GM08714 (cell line): ENCODE results near the gene LAMTOR4.
"Not testable (repeated sequence)": the region's sequence is repeated elsewhere in the genome, so short reads cannot be mapped to it uniquely, and the experiment has no call there.

Experiments
- H3K4me3 ChIP-seq: fragments of 200-500 bp; sonication (Bioruptor generic); 2 replicates; pipeline ENCODE4 v1.5.1; 2014; ENCODE audit warnings: mild to moderate bottlenecking, low read length, inconsistent platforms
- ZNF274 ChIP-seq: IDR thresholded peaks from 2 replicates; pipeline ENCODE4 v1.6.1; 2012; ENCODE audit warnings: mild to moderate bottlenecking, low read depth, low read length

Gene LAMTOR4

GRCh38 chr7:100115026-100115425 is 33.7 kb upstream of the LAMTOR4 start:
- H3K4me3 ChIP-seq, result no peak overlapping the region
- no peak for TF ChIP-seq ZNF274

- H3K4me3 ChIP-seq, result peak overlapping the region; percentile 68
- TF ChIP-seq ZNF274, result no peak
Measured at GRCh38 chr7:100118388-100119071, 30.2 kb upstream of the LAMTOR4 start.

- peak within 1 kb of the TSS; percentile 68 for H3K4me3 ChIP-seq
- no peak for TF ChIP-seq ZNF274
Measured at GRCh38 chr7:100119072-100119969, 29.4 kb upstream of the LAMTOR4 start, which contains the start of the genes CNPY4 and TAF6. TSS of gene CNPY4 (plus strand) at chr7:100119634. CDS start at chr7:100119745, 111 bp downstream. TSS of gene TAF6 (minus strand) at chr7:100119358. CDS start at chr7:100114209, 5,149 bp downstream.

GRCh38 chr7:100119970-100120732 is 28.6 kb upstream of the LAMTOR4 start:
- peak overlapping the region; percentile 68 for H3K4me3 ChIP-seq
- TF ChIP-seq ZNF274, result no peak

- peak overlapping the region; percentile 68; the same call in 1 of the 2 replicates for H3K4me3 ChIP-seq
Measured at GRCh38 chr7:100120733-100121036, 28.0 kb upstream of the LAMTOR4 start.

GRCh38 chr7:100122067-100122466 is 26.7 kb upstream of the LAMTOR4 start:
- no peak for TF ChIP-seq ZNF274
- H3K4me3 ChIP-seq, result no peak overlapping the region

More at GRCh38 chr7:100120733-100121036, 28.0 kb upstream of the LAMTOR4 start:
- TF ChIP-seq ZNF274, result no peak

- TF ChIP-seq ZNF274, result no peak
- no peak overlapping the region for H3K4me3 ChIP-seq
Measured at GRCh38 chr7:100122568-100122967, 26.1 kb upstream of the LAMTOR4 start.

- no peak for TF ChIP-seq ZNF274
- H3K4me3 ChIP-seq, result no peak overlapping the region
Measured at GRCh38 chr7:100124301-100125230, 24.2 kb upstream of the LAMTOR4 start.

GRCh38 chr7:100126239-100126930 is 22.3 kb upstream of the LAMTOR4 start:
- TF ChIP-seq ZNF274, result no peak
- H3K4me3 ChIP-seq, result peak overlapping the region; percentile 86

- TF ChIP-seq ZNF274, result no peak
- H3K4me3 ChIP-seq, result peak within 1 kb of the TSS; percentile 86
Measured at GRCh38 chr7:100126931-100127865, 21.5 kb upstream of the LAMTOR4 start, which contains the start of gene MBLAC1. TSS of gene MBLAC1 (plus strand) at chr7:100126967. CDS start at chr7:100127396, 429 bp downstream.

- peak overlapping the region; percentile 86; the same call in 1 of the 2 replicates for H3K4me3 ChIP-seq
- no peak for TF ChIP-seq ZNF274
Measured at GRCh38 chr7:100127866-100128636, 20.7 kb upstream of the LAMTOR4 start.

GRCh38 chr7:100128637-100128963 is 20.1 kb upstream of the LAMTOR4 start:
- TF ChIP-seq ZNF274, result no peak
- no peak overlapping the region for H3K4me3 ChIP-seq

GRCh38 chr7:100130220-100130607 is 18.5 kb upstream of the LAMTOR4 start:
- not testable (repeated sequence) for H3K4me3 ChIP-seq
